ENCODE results near the gene LPCAT1.

- TF ChIP-seq POLR2A (IDR thresholded peaks at IDR 0.05) (no peak), CTCF (IDR thresholded peaks at IDR 0.05) (no peak), EP300 (IDR thresholded peaks at IDR 0.05) (no peak), POLR2AphosphoS5 (IDR thresholded peaks at IDR 0.05) (no peak)
Measured at GRCh38 chr5:1505506-1506241, 18.1 kb downstream of the LPCAT1 start.

All from stomach (tissue), 4 donors.